GM18511 (cell line): ENCODE results near the gene PDSS2.
A peak's percentile ranks its signal among the peaks of the same experiment; 100 is the strongest.
"Not testable (repeated sequence)": the region's sequence is repeated elsewhere in the genome, so short reads cannot be mapped to it uniquely, and the experiment has no call there.

Experiments
- ATAC-seq: cut with Tn5 transposase; IDR thresholded peaks from one replicate; pipeline ENCODE4 v1.9.1; 2021; ENCODE audit warnings: mild to moderate bottlenecking, moderate library complexity; ENCODE audit not compliant: unreplicated experiment

Gene PDSS2

GRCh38 chr6:107369493-107369892, 89.9 kb downstream of the PDSS2 start:
- no peak for ATAC-seq

- ATAC-seq = no peak
These were observed 90.9 kb downstream of the PDSS2 start for GRCh38 chr6:107368471-107368870.

GRCh38 chr6:107364173-107364572, 95.2 kb downstream of the PDSS2 start:
- ATAC-seq = not testable (repeated sequence)

- no peak for ATAC-seq
These were observed 97.4 kb downstream of the PDSS2 start for GRCh38 chr6:107361753-107362604.

GRCh38 chr6:107360476-107360875, 98.9 kb downstream of the PDSS2 start:
- no peak for ATAC-seq

- ATAC-seq = no peak
These were observed 101.5 kb downstream of the PDSS2 start for GRCh38 chr6:107357842-107358241.

- ATAC-seq = no peak
These were observed 102.3 kb downstream of the PDSS2 start for GRCh38 chr6:107357031-107357430.

- ATAC-seq = no peak
These were observed 103.7 kb downstream of the PDSS2 start for GRCh38 chr6:107355659-107356058.

GRCh38 chr6:107354451-107354850, 104.9 kb downstream of the PDSS2 start:
- ATAC-seq = no peak

- no peak for ATAC-seq
These were observed 105.5 kb downstream of the PDSS2 start for GRCh38 chr6:107353773-107354382.

GRCh38 chr6:107348224-107348623, 111.1 kb downstream of the PDSS2 start:
- ATAC-seq = no peak

GRCh38 chr6:107345393-107345792, 114.0 kb downstream of the PDSS2 start:
- ATAC-seq = no peak

- ATAC-seq = no peak
These were observed 114.4 kb downstream of the PDSS2 start for GRCh38 chr6:107344981-107345380.

GRCh38 chr6:107344383-107344782, 115.0 kb downstream of the PDSS2 start:
- no peak for ATAC-seq

- ATAC-seq = no peak
These were observed 117.2 kb downstream of the PDSS2 start for GRCh38 chr6:107342144-107342543.

- ATAC-seq = no peak
These were observed 118.5 kb downstream of the PDSS2 start for GRCh38 chr6:107340881-107341280.

GRCh38 chr6:107337191-107337741, 122.1 kb downstream of the PDSS2 start:
- ATAC-seq = no peak

GRCh38 chr6:107334026-107334425, 125.3 kb downstream of the PDSS2 start:
- ATAC-seq = no peak

- ATAC-seq = no peak
These were observed 125.9 kb downstream of the PDSS2 start for GRCh38 chr6:107333491-107333890.

- ATAC-seq = no peak
These were observed 127.7 kb downstream of the PDSS2 start for GRCh38 chr6:107331409-107332386.

GRCh38 chr6:107330168-107330567, 129.2 kb downstream of the PDSS2 start:
- ATAC-seq = peak; percentile 99
